Measurements from ENCODE around the gene MOGAT2.

GRCh38 chr11:75737314-75737713 is 19.7 kb downstream of the MOGAT2 start:
- no peak for TF ChIP-seq CTCF (IDR thresholded peaks at IDR 0.05; ENCODE audit: insufficient read depth, low read length)
- TF ChIP-seq REST (IDR thresholded peaks at IDR 0.05; ENCODE audit: insufficient replicate concordance, low read depth), result no peak
- TF ChIP-seq POLR2AphosphoS5 (IDR thresholded peaks at IDR 0.05; ENCODE audit: low read depth), result no peak
